ENCODE results near the gene UNC13C.

The UNC13C gene

DNA sequence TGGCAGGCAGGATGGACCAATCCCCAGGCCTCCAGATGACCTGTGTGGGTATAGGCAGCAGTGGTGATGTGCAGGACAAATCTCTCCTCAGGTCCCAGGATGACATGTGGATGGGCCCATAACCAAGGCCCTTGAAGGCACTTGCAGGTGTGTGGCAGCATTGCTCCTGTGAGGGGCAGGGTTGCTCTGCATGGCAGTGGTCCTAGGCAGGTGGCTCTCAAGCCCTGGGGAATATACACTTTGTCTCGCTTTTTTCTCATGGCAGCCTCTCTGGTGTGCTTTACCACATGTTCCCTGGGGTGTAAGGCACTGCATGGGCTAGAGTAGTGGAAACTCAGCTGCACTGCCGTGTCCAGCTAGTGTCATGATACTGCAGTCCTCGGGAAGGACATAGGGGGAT lies 503.6 kb downstream of the UNC13C start:
- no peak for DNase-seq (ENCODE audit: extremely low read depth, insufficient read length)
- Histone ChIP-seq H3K4me3 (replicated peaks; ENCODE audit: low read depth, low read length) (no peak overlapping the region), H3K36me3 (ENCODE audit: control insufficient read depth, insufficient read depth, low read length) (no peaks in the 10 kb centered on the region), H3K27me3 (replicated peaks; ENCODE audit: control insufficient read depth, insufficient read depth, low read length) (no peaks in the 10 kb centered on the region)
- TF ChIP-seq, protein P1, sequence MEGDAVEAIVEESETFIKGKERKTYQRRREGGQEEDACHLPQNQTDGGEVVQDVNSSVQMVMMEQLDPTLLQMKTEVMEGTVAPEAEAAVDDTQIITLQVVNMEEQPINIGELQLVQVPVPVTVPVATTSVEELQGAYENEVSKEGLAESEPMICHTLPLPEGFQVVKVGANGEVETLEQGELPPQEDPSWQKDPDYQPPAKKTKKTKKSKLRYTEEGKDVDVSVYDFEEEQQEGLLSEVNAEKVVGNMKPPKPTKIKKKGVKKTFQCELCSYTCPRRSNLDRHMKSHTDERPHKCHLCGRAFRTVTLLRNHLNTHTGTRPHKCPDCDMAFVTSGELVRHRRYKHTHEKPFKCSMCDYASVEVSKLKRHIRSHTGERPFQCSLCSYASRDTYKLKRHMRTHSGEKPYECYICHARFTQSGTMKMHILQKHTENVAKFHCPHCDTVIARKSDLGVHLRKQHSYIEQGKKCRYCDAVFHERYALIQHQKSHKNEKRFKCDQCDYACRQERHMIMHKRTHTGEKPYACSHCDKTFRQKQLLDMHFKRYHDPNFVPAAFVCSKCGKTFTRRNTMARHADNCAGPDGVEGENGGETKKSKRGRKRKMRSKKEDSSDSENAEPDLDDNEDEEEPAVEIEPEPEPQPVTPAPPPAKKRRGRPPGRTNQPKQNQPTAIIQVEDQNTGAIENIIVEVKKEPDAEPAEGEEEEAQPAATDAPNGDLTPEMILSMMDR (IDR thresholded peaks at IDR 0.05; ENCODE audit: insufficient read depth, low read length, poor library complexity, severe bottlenecking) = peak; percentile 31

DNA sequence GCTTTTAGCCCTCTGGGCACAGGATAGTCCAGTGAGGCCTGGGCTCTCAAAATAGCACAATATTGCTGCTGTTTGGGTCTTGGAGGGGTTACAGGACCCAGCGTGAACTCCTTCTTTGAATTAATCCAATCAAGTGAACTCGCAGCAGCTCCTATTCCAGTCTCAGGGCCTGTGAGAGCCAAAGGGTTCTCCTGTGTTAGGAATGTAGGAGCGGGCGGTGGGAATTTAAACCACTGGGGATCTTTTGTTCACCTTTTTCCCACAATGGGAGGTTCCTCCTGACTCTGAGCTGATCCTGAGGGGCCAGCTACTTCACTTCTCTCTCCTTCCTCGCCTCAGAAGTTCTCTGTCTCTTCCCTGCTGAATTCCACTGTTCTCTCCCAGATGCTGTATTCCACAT lies 504.0 kb downstream of the UNC13C start:
- H3K36me3 ChIP-seq (ENCODE audit: control insufficient read depth, insufficient read depth, low read length) = no peaks in the 10 kb centered on the region
- no peaks in the 10 kb centered on the region for H3K27me3 ChIP-seq (replicated peaks; ENCODE audit: control insufficient read depth, insufficient read depth, low read length)
- H3K4me3 ChIP-seq (replicated peaks; ENCODE audit: low read depth, low read length) = no peak overlapping the region
- TF ChIP-seq, protein P1 (IDR thresholded peaks at IDR 0.05; ENCODE audit: insufficient read depth, low read length, poor library complexity, severe bottlenecking) = no peak
- no peak for DNase-seq (ENCODE audit: extremely low read depth, insufficient read length)

DNA sequence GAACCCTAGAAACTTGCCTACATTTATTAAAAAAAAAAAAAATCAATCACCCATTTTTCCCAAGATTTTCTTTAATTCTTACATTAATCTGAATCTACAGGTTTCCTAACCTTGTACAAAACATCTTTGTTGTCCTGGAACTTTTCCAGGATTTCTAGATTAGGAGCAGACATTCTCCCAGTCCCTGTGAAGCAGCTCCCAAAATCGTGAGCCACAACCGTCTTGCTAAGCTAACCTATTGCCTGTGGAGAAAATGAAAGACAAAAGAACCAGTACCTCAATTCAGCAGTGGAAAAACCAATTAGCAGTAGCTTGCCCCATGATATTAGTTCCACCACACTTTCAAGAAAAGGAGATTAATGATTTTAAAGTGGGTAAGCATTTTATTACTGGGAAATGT lies 522.1 kb downstream of the UNC13C start:
- Histone ChIP-seq H3K36me3 (ENCODE audit: control insufficient read depth, insufficient read depth, low read length) (no peaks in the 10 kb centered on the region), H3K4me3 (replicated peaks; ENCODE audit: low read depth, low read length) (no peak overlapping the region), H3K27me3 (replicated peaks; ENCODE audit: control insufficient read depth, insufficient read depth, low read length) (no peaks in the 10 kb centered on the region)
- DNase-seq (ENCODE audit: extremely low read depth, insufficient read length) = no peak
- TF ChIP-seq, protein P1 (IDR thresholded peaks at IDR 0.05; ENCODE audit: insufficient read depth, low read length, poor library complexity, severe bottlenecking) = no peak

DNA sequence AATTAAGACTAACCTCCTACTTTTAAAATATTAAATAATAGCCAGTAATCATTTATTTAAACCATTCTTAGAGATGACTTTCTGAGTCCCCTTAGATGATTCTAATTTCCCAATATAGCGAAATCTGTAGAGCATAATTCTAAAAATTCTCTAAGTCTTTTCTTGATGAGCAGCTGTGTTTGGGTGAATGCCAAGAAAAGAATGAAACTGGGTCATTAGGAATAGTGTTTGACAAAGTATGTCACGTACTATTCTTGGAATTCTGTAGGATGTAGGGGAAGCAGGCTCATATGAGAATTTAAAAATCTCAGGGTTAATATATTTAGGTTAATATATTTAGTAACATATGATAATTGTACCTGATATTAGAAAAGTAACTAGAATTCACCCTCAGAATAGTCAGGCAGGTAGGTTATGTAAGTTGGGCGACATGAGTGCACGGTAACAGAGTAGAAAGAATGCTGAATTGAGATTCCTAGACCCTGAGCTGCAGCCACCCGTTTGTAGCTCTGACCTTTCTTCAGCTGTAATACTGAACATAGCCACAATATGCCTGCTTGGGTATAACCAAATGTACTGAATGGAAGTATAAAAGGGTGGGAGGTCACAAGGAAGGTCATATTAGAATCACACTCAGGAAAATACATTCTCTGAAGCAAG lies 524.3 kb downstream of the UNC13C start:
- no peak for DNase-seq (ENCODE audit: extremely low read depth, insufficient read length)
- H3K4me3 ChIP-seq (replicated peaks; ENCODE audit: low read depth, low read length) = no peak overlapping the region
- TF ChIP-seq, protein P1 (IDR thresholded peaks at IDR 0.05; ENCODE audit: insufficient read depth, low read length, poor library complexity, severe bottlenecking) = no peak
- H3K36me3 ChIP-seq (ENCODE audit: control insufficient read depth, insufficient read depth, low read length) = no peaks in the 10 kb centered on the region
- H3K27me3 ChIP-seq (replicated peaks; ENCODE audit: control insufficient read depth, insufficient read depth, low read length) = no peaks in the 10 kb centered on the region

DNA sequence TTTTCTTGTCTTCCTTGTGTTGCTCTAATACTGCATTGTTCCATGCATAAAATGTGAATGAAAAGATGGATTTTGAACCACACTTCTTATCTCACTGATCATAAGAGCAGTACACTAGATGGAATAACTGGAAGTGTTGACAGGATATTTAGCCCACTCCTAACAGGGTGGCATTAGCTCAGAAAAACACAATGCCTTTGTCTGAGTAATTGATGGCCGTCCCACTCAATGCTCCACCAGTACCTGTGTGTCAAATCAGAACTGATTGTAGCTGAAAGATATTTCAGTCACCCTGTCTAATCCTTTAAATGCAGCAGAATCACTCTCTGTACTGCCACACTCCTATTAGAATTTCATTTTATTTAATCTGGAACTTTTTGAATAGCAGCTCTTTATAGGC lies 526.5 kb downstream of the UNC13C start:
- no peak overlapping the region for H3K4me3 ChIP-seq (replicated peaks; ENCODE audit: low read depth, low read length)
- no peak for DNase-seq (ENCODE audit: extremely low read depth, insufficient read length)
- TF ChIP-seq, protein P1 (IDR thresholded peaks at IDR 0.05; ENCODE audit: insufficient read depth, low read length, poor library complexity, severe bottlenecking) = no peak
- no peaks in the 10 kb centered on the region for H3K36me3 ChIP-seq (ENCODE audit: control insufficient read depth, insufficient read depth, low read length)
- H3K27me3 ChIP-seq (replicated peaks; ENCODE audit: control insufficient read depth, insufficient read depth, low read length) = no peaks in the 10 kb centered on the region

All from GM06990 (cell line).